A673 (cell line): Measurements from ENCODE around the gene LHFPL2. TPM values are rescaled to one million over a fixed set of nuclear protein-coding genes. Genes with fewer than 3 reads are reported as not detected.

ENCODE experiments used
- BruUV-seq: library from RNA; stranded (reverse); fragments of 400-500 nt; replicated peaks from 2 replicates; lab custom pipeline; 2021; lab: Mats Ljungman, UMichigan
- CTCF ChIA-PET: fragments of 300-600 bp; sonication (Branson Sonifier 250); formaldehyde crosslinking; loops from one replicate; lab custom pipeline; 2022; ENCODE audit warnings: antibody characterized with exemption; lab: Charles Lee
- POLR2A ChIA-PET: fragments of 300-600 bp; sonication (Branson Sonifier 250); formaldehyde crosslinking; loops from one replicate; lab custom pipeline; 2022; ENCODE audit warnings: antibody characterized with exemption; ENCODE audit not compliant: low non-redundant PET; lab: Charles Lee
- DNase-seq: peaks from one replicate; pipeline ENCODE4 v3.0.0-alpha.2; 2015; ENCODE audit warnings: low spot score
- H3K27ac ChIP-seq: fragments of 200-600 bp; sonication (generic); 2 replicates; pipeline ENCODE4 v1.5.1; 2016; ENCODE audit warnings: mixed run types, low read depth, mild to moderate bottlenecking, mixed read lengths, antibody characterized with exemption, low read length; ENCODE audit not compliant: poor library complexity, severe bottlenecking
- H3K27me3 ChIP-seq: fragments of 200-600 bp; sonication (generic); replicated peaks from 2 replicates; pipeline ENCODE4 v1.6.1; 2017; ENCODE audit warnings: mixed run types, low read depth, mild to moderate bottlenecking, mixed read lengths, antibody characterized with exemption, low read length; ENCODE audit not compliant: insufficient read depth, poor library complexity
- H3K36me3 ChIP-seq: fragments of 200-600 bp; sonication (generic); 2 replicates; pipeline ENCODE4 v1.6.1; 2016; ENCODE audit warnings: mixed run types, mild to moderate bottlenecking, mixed read lengths, antibody characterized with exemption, low read length; ENCODE audit not compliant: insufficient read depth, poor library complexity, severe bottlenecking
- H3K4me1 ChIP-seq: fragments of 200-600 bp; sonication (generic); 2 replicates; pipeline ENCODE4 v1.6.1; 2017; ENCODE audit warnings: mixed run types, mild to moderate bottlenecking, mixed read lengths, antibody characterized with exemption, low read length; ENCODE audit not compliant: insufficient read depth, poor library complexity, severe bottlenecking
- H3K4me3 ChIP-seq: fragments of 200-600 bp; sonication (generic); 2 replicates; pipeline ENCODE4 v1.5.1; 2016; ENCODE audit warnings: low read depth, mixed run types, mild to moderate bottlenecking, mixed read lengths, low read length; ENCODE audit not compliant: poor library complexity, severe bottlenecking
- H3K9me3 ChIP-seq: fragments of 200-600 bp; sonication (generic); 2 replicates; pipeline ENCODE4 v1.6.1; 2016; ENCODE audit warnings: mixed run types, low read depth, mild to moderate bottlenecking, mixed read lengths, antibody characterized with exemption, low read length; ENCODE audit not compliant: poor library complexity, severe bottlenecking
- CTCF ChIP-seq: fragments of 300-800, 200-600 bp; sonication (generic); conservative IDR thresholded peaks from 2 replicates; pipeline ENCODE4 v1.5.1; 2017; ENCODE audit warnings: low read depth, mild to moderate bottlenecking, antibody characterized with exemption, low read length, moderate library complexity, mixed read lengths
- EZH2 ChIP-seq: fragments of 200-600 bp; sonication (generic); IDR thresholded peaks from 2 replicates; pipeline ENCODE4 v1.6.1; 2017; ENCODE audit warnings: borderline replicate concordance, low read depth, mild to moderate bottlenecking, mixed read lengths, antibody characterized with exemption, low read length; ENCODE audit not compliant: poor library complexity, severe bottlenecking
- intact Hi-C: fragments of 100-400 bp; cut with micrococcal nuclease; formaldehyde crosslinking; loops from one replicate; pipeline ENCODE4 v1.10.0; 2022; ENCODE audit not compliant: unreplicated experiment
- total RNA-seq: library from RNA; stranded (reverse); gene quantifications from 2 replicates; pipeline ENCODE4 v1.2.3, GENCODE V29; 2021

Gene LHFPL2
- total RNA-seq, 1 experiment from 2014 or later = 6.2 TPM

- Histone ChIP-seq H3K4me1 (no peaks in the 10 kb centered on the region), H3K36me3 (no peaks in the 10 kb centered on the region), H3K27me3 (no peaks in the 10 kb centered on the region), H3K9me3 (no peaks in the 10 kb centered on the region), H3K4me3 (no peak overlapping the region), H3K27ac (no peak overlapping the region)
- TF ChIP-seq CTCF = no peak
- POLR2A ChIA-PET = no interaction called here
- DNase-seq = no peak
- CTCF ChIA-PET = no interaction called here
- intact Hi-C loops = loop anchor here (10.0 kb wide), 2 partner anchors 164 to 314 kb away; no protein-coding TSS in a partner anchor
- BruUV-seq = no TSS peak
Observed at GRCh38 chr5:78638423-78638822, 10.1 kb downstream of the LHFPL2 start.

- BruUV-seq = no TSS peak
- POLR2A ChIA-PET = no interaction called here
- H3K9me3 ChIP-seq = no peaks in the 10 kb centered on the region
- CTCF ChIA-PET = no interaction called here
- H3K27me3 ChIP-seq = no peaks in the 10 kb centered on the region
- no peak for DNase-seq
- H3K36me3 ChIP-seq = no peaks in the 10 kb centered on the region
- no peak overlapping the region for H3K27ac ChIP-seq
- H3K4me3 ChIP-seq = no peak overlapping the region
- no peaks in the 10 kb centered on the region for H3K4me1 ChIP-seq
- intact Hi-C loops = loop anchor here (10.0 kb wide), 2 partner anchors 163 to 313 kb away; no protein-coding TSS in a partner anchor
- TF ChIP-seq CTCF (no peak), EZH2 (no peak)
Observed at GRCh38 chr5:78637468-78637867, 11.1 kb downstream of the LHFPL2 start.

GRCh38 chr5:78636682-78637081 lies 11.9 kb downstream of the LHFPL2 start:
- intact Hi-C loops = loop anchor here (10.0 kb wide), 2 partner anchors 162 to 312 kb away; no protein-coding TSS in a partner anchor
- Histone ChIP-seq H3K27ac (no peak overlapping the region), H3K27me3 (no peaks in the 10 kb centered on the region), H3K4me3 (no peak overlapping the region), H3K9me3 (no peaks in the 10 kb centered on the region), H3K4me1 (no peaks in the 10 kb centered on the region), H3K36me3 (no peaks in the 10 kb centered on the region)
- CTCF ChIA-PET = no interaction called here
- POLR2A ChIA-PET = no interaction called here
- no peak for DNase-seq
- TF ChIP-seq EZH2 = no peak
- no peak for TF ChIP-seq CTCF
- BruUV-seq = no TSS peak
